Peyer's patch (tissue), 4 donors: ENCODE data around the gene RUFY3. TPM values are rescaled to one million over a fixed set of nuclear protein-coding genes. Genes with fewer than 3 reads are reported as not detected.

Source experiments
- DNase-seq, 3 donors: peaks; one replicate each; pipeline ENCODE4 v3.0.0-alpha.2; 2017 to 2019
- H3K27ac ChIP-seq, 4 donors: fragments of 200-600 bp; sonication (generic); one replicate each; pipeline ENCODE4 v1.5.1; 2016 to 2019
- H3K27me3 ChIP-seq, 2 donors: fragments of 200-600 bp; sonication (generic); one replicate each; pipeline ENCODE4 v1.5.1; 2019
- H3K36me3 ChIP-seq, 3 donors: fragments of 200-600 bp; sonication (generic); one replicate each; pipeline ENCODE4 v1.5.1; 2016 to 2019
- H3K4me1 ChIP-seq, 4 donors: fragments of 200-600 bp; sonication (generic); one replicate each; pipeline ENCODE4 v1.5.1; 2016 to 2019
- H3K4me3 ChIP-seq, 4 donors: fragments of 200-600 bp; sonication (generic); 1 replicate in 3 of 4; 2 replicates in 1 of 4; pipeline ENCODE4 v1.5.1; 2016 to 2019; ENCODE audit warnings: mild to moderate bottlenecking in 1 of 4
- H3K9me3 ChIP-seq, 4 donors: fragments of 200-600 bp; sonication (generic); one replicate each; pipeline ENCODE4 v1.5.1; 2016 to 2019; ENCODE audit warnings: mild to moderate bottlenecking in 1 of 4
- POLR2A ChIP-seq, 2 donors: fragments of 450-650 bp; IDR thresholded peaks; one replicate each; pipeline ENCODE4 v1.5.1; 2017; ENCODE audit warnings: antibody characterized with exemption in 2 of 2, mild to moderate bottlenecking in 2 of 2, moderate library complexity in 2 of 2
- total RNA-seq, 4 donors: library from RNA; depleted of rRNA; stranded (reverse); fragments of >200 nt; gene quantifications; one replicate each; pipeline ENCODE4 v1.1.0, GENCODE V29; 2016
- TF ChIP-seq, protein P1 (sequence below), 6 experiments: fragments of 450-650 bp in 4 of 6; fragments of 200-600 bp in 2 of 6; sonication (generic) in 1 of 6; IDR thresholded peaks; one replicate each; pipeline ENCODE4 v1.5.1; 2017 to 2019; ENCODE audit warnings: antibody characterized with exemption in 6 of 6, mild to moderate bottlenecking in 3 of 6, moderate library complexity in 1 of 6

Gene RUFY3
- total RNA-seq, 4 donors from 2014 or later, result 36.1 to 113 (median 47.1) TPM

GRCh38 chr4:70704215-70704930, 17.4 kb upstream of the RUFY3 start:
- no peaks in the 10 kb centered on the region for H3K9me3 ChIP-seq
- H3K4me3 ChIP-seq, result peak overlapping the region; percentile 78 to 94 (median 90)
- H3K36me3 ChIP-seq, result no peaks in the 10 kb centered on the region
- TF ChIP-seq POLR2A (IDR thresholded peaks at IDR 0.05), result peak in 1 of 2 donors; percentile 32
- TF ChIP-seq, protein P1, sequence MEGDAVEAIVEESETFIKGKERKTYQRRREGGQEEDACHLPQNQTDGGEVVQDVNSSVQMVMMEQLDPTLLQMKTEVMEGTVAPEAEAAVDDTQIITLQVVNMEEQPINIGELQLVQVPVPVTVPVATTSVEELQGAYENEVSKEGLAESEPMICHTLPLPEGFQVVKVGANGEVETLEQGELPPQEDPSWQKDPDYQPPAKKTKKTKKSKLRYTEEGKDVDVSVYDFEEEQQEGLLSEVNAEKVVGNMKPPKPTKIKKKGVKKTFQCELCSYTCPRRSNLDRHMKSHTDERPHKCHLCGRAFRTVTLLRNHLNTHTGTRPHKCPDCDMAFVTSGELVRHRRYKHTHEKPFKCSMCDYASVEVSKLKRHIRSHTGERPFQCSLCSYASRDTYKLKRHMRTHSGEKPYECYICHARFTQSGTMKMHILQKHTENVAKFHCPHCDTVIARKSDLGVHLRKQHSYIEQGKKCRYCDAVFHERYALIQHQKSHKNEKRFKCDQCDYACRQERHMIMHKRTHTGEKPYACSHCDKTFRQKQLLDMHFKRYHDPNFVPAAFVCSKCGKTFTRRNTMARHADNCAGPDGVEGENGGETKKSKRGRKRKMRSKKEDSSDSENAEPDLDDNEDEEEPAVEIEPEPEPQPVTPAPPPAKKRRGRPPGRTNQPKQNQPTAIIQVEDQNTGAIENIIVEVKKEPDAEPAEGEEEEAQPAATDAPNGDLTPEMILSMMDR (IDR thresholded peaks at IDR 0.05), result peak in 5 of 6 experiments; percentile 3 to 48 (median 27)
- H3K27ac ChIP-seq, result peak overlapping the region; percentile 86 to 98 (median 93)
- H3K4me1 ChIP-seq, result peaks cover 0 to 24% (median 12%) of the 10 kb centered on the region in 4 donors
- DNase-seq, result peak; percentile 86 to 94 (median 89)
- H3K27me3 ChIP-seq, result no peaks in the 10 kb centered on the region

- H3K36me3 ChIP-seq, result no peaks in the 10 kb centered on the region
- no peaks in the 10 kb centered on the region for H3K27me3 ChIP-seq
- H3K27ac ChIP-seq, result peak overlapping the region; percentile 86 to 98 (median 93)
- H3K4me1 ChIP-seq, result peaks cover 0 to 24% (median 12%) of the 10 kb centered on the region in 4 donors
- TF ChIP-seq, protein P1 (IDR thresholded peaks at IDR 0.05), result no peak
- TF ChIP-seq POLR2A (IDR thresholded peaks at IDR 0.05), result no peak
- peak overlapping the region; percentile 78 to 94 (median 90) for H3K4me3 ChIP-seq
- no peak for DNase-seq
- no peaks in the 10 kb centered on the region for H3K9me3 ChIP-seq
These were observed 16.9 kb upstream of the RUFY3 start for GRCh38 chr4:70704931-70705182.

DNA sequence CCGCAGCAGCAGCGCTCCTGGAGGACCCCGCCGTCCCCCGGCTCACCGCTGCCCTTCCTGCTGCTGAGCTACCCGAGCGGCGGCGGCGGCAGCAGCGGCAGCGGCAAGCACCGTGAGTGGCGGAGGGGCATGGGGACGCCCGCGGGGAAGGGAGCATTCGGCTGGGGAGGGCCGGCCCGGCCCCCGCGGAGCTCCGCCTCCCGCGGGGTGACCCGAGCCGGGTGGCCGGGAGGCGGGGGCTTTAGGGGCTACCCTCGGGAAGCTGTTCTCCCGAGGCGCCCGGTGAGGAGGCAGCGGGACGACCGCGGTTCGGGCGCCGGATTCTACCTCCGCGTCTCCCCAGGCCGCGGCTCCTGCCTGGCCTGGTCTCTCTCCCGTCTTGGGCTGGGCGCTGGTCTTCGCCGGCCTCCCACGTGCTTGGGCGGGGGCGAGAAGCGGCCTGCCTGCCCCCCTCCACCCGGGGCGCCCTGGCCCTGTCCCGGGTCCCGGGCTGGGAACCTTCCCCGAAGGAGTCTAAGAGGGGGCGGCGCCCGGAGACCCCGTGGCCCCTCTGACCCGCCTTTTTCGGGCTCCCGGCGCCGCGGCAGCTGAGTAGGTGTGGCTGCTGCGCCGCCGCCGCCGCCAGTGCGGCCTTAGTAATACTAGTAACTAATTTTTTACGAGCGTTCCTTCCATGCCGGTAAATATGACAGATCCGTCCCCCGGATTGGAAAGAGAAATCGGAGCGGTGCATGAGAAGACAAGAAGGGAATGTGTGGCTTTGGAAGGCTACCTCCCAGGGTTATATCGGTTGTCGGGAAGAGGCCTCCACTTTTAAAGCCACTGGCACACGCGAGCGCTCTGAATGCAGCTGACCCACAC, 16.4 kb upstream of the RUFY3 start:
- Histone ChIP-seq H3K9me3 (no peaks in the 10 kb centered on the region), H3K27ac (peak overlapping the region; percentile 86 to 98 (median 93)), H3K27me3 (no peaks in the 10 kb centered on the region), H3K4me1 (peaks cover 0 to 24% (median 12%) of the 10 kb centered on the region in 4 donors), H3K36me3 (no peaks in the 10 kb centered on the region), H3K4me3 (peak overlapping the region; percentile 78 to 94 (median 90))
- peak in 1 of 2 donors; percentile 18 for TF ChIP-seq POLR2A (IDR thresholded peaks at IDR 0.05)
- TF ChIP-seq, protein P1 (IDR thresholded peaks at IDR 0.05), result no peak
- DNase-seq, result peak; percentile 81 to 91 (median 84)

DNA sequence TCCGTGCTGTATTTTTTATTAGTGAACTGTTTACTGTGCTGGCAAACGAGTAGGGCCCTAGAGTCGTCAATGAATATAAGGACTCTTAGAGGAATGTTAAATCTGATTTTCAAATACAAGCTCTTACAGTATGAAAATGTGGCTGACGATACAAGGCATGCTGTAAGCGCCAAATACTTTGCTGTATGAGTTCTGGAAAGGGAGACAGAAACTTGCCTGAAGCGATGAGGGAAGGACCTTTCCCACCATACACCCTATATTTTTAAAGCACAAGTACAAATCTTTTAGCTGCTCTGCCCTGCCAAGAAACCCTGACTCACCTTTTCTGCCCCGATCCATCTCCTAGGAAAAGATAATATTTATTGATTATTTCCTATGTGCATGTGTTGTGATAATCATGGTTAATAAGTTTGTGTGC, 15.7 kb upstream of the RUFY3 start:
- H3K4me1 ChIP-seq, result peaks cover 0 to 24% (median 12%) of the 10 kb centered on the region in 4 donors
- DNase-seq, result no peak
- no peaks in the 10 kb centered on the region for H3K36me3 ChIP-seq
- H3K27ac ChIP-seq, result peak overlapping the region; percentile 86 to 98 (median 93)
- H3K9me3 ChIP-seq, result no peaks in the 10 kb centered on the region
- peak overlapping the region; percentile 78 to 94 (median 90) for H3K4me3 ChIP-seq
- no peak for TF ChIP-seq POLR2A (IDR thresholded peaks at IDR 0.05)
- TF ChIP-seq, protein P1 (IDR thresholded peaks at IDR 0.05), result no peak
- no peaks in the 10 kb centered on the region for H3K27me3 ChIP-seq

GRCh38 chr4:70706516-70706915, 15.2 kb upstream of the RUFY3 start:
- Histone ChIP-seq H3K4me1 (peaks cover 0 to 24% (median 12%) of the 10 kb centered on the region in 4 donors), H3K9me3 (no peaks in the 10 kb centered on the region), H3K36me3 (no peaks in the 10 kb centered on the region), H3K27ac (peak overlapping the region; percentile 86 to 98 (median 93)), H3K4me3 (peak overlapping the region in 2 of 4 donors; percentile 78 to 94), H3K27me3 (no peaks in the 10 kb centered on the region)
- no peak for DNase-seq
- TF ChIP-seq, protein P1 (IDR thresholded peaks at IDR 0.05), result no peak
- no peak for TF ChIP-seq POLR2A (IDR thresholded peaks at IDR 0.05)
